CD4-positive, alpha-beta T cell treated with Interleukin-6 for 4 hours (primary cell): ENCODE results near the gene USP2.

Experiments
- DNase-seq: peaks from one replicate; pipeline ENCODE4 v3.0.0-alpha.2; 2020; ENCODE audit warnings: mixed read lengths

USP2 gene

GRCh38 chr11:119381181-119381988 is at the start of gene USP2:
USP2 (minus strand) TSS chr11:119381690; CDS start chr11:119373480, 8,210 bp downstream.
- DNase-seq = peak; percentile 97

GRCh38 chr11:119427279-119427678 is 45.8 kb upstream of the USP2 start:
- no peak for DNase-seq

- no peak for DNase-seq
Measured at GRCh38 chr11:119426142-119426541, 44.7 kb upstream of the USP2 start.

GRCh38 chr11:119424775-119425174 is 43.3 kb upstream of the USP2 start:
- DNase-seq = no peak

- DNase-seq = no peak
Measured at GRCh38 chr11:119424276-119424675, 42.8 kb upstream of the USP2 start.

- DNase-seq = no peak
Measured at GRCh38 chr11:119423509-119424254, 42.2 kb upstream of the USP2 start.

- no peak for DNase-seq
Measured at GRCh38 chr11:119422809-119423508, 41.5 kb upstream of the USP2 start, which contains the start of gene THY1. THY1 (minus strand) TSS chr11:119423172; CDS start chr11:119420905, 2,267 bp downstream.

GRCh38 chr11:119421941-119422808 is 40.7 kb upstream of the USP2 start:
- no peak for DNase-seq

- no peak for DNase-seq
Measured at GRCh38 chr11:119421351-119421750, 39.9 kb upstream of the USP2 start.

GRCh38 chr11:119420631-119421030 is 39.1 kb upstream of the USP2 start:
- DNase-seq = no peak

- DNase-seq = no peak
Measured at GRCh38 chr11:119419834-119420492, 38.5 kb upstream of the USP2 start.

- DNase-seq = no peak
Measured at GRCh38 chr11:119419246-119419645, 37.8 kb upstream of the USP2 start.

GRCh38 chr11:119418759-119419158 is 37.3 kb upstream of the USP2 start:
- no peak for DNase-seq

- no peak for DNase-seq
Measured at GRCh38 chr11:119417726-119418540, 36.4 kb upstream of the USP2 start.

- no peak for DNase-seq
Measured at GRCh38 chr11:119416606-119417580, 35.4 kb upstream of the USP2 start.

GRCh38 chr11:119415966-119416365 is 34.5 kb upstream of the USP2 start:
- DNase-seq = no peak

GRCh38 chr11:119415517-119415916 is 34.0 kb upstream of the USP2 start:
- DNase-seq = no peak

GRCh38 chr11:119414734-119415133 is 33.2 kb upstream of the USP2 start:
- DNase-seq = no peak

- no peak for DNase-seq
Measured at GRCh38 chr11:119414321-119414720, 32.8 kb upstream of the USP2 start.

- no peak for DNase-seq
Measured at GRCh38 chr11:119412072-119412471, 30.6 kb upstream of the USP2 start.
